HEK293 (cell line): ENCODE results near the gene DFFA.

Experiments used
- HOXC10 ChIP-seq: sonication (generic); formaldehyde crosslinking; IDR thresholded peaks from 2 replicates; pipeline ENCODE4 v1.8.1; 2023; ENCODE audit warnings: mild to moderate bottlenecking, missing genetic modification reagents
- ZNF10 ChIP-seq: fragments of 450-650 bp; formaldehyde crosslinking; IDR thresholded peaks from 2 replicates; pipeline ENCODE4 v1.5.1; 2017; ENCODE audit warnings: missing biosample characterization, missing genetic modification characterization

DNA sequence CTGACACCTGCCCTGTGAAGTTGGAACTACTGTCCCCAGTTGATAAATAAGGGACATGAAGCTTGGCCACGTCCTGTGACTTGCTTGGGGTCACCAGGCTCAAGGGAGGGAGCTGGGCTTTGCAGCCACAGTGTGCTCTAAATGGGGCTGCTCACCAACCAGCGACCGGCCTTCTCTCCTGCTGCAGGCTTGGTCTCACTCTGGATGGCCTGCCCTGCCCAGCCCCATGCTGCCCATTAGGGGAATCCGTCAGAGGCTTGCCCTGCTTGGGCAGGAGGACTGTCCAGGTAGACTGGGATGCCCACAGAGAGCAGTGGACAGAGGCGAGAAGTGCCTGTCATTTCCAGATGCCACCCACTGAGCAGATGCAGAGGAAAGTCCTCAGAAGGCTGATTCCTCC is 43.3 kb downstream of the DFFA start:
- TF ChIP-seq ZNF10 (tag by site-specific recombination): no peak
- no peak for TF ChIP-seq HOXC10 (CRISPR knock-in tag)
